GM21529 (cell line): ENCODE results near the gene RBFOX1.

ENCODE experiments used
- ATAC-seq: cut with Tn5 transposase; IDR thresholded peaks from one replicate; pipeline ENCODE4 v1.9.1; 2021; ENCODE audit not compliant: unreplicated experiment

Gene RBFOX1

GRCh38 chr16:7419441-7419840 is 86.8 kb downstream of the RBFOX1 start:
- ATAC-seq: no peak

- no peak for ATAC-seq
Measured at GRCh38 chr16:7420079-7420478, 87.4 kb downstream of the RBFOX1 start.

GRCh38 chr16:7420843-7421242 is 88.2 kb downstream of the RBFOX1 start:
- no peak for ATAC-seq

- ATAC-seq: no peak
Measured at GRCh38 chr16:7421578-7421977, 88.9 kb downstream of the RBFOX1 start.

GRCh38 chr16:7422036-7422888 is 89.6 kb downstream of the RBFOX1 start:
- ATAC-seq: no peak

GRCh38 chr16:7423434-7424044 is 90.9 kb downstream of the RBFOX1 start:
- ATAC-seq: no peak

GRCh38 chr16:7426161-7426560 is 93.5 kb downstream of the RBFOX1 start:
- no peak for ATAC-seq

GRCh38 chr16:7431723-7432122 is 99.1 kb downstream of the RBFOX1 start:
- ATAC-seq: no peak

- no peak for ATAC-seq
Measured at GRCh38 chr16:7436306-7436705, 103.7 kb downstream of the RBFOX1 start.

- no peak for ATAC-seq
Measured at GRCh38 chr16:7437135-7437804, 104.6 kb downstream of the RBFOX1 start.

GRCh38 chr16:7437843-7438242 is 105.2 kb downstream of the RBFOX1 start:
- ATAC-seq: no peak

GRCh38 chr16:7438601-7439000 is 106.0 kb downstream of the RBFOX1 start:
- ATAC-seq: no peak

- ATAC-seq: no peak
Measured at GRCh38 chr16:7439518-7439917, 106.9 kb downstream of the RBFOX1 start.

GRCh38 chr16:7440886-7441400 is 108.3 kb downstream of the RBFOX1 start:
- ATAC-seq: no peak

GRCh38 chr16:7442050-7442449 is 109.4 kb downstream of the RBFOX1 start:
- no peak for ATAC-seq

GRCh38 chr16:7443142-7443541 is 110.5 kb downstream of the RBFOX1 start:
- ATAC-seq: no peak

GRCh38 chr16:7443648-7444365 is 111.2 kb downstream of the RBFOX1 start:
- no peak for ATAC-seq

- no peak for ATAC-seq
Measured at GRCh38 chr16:7449306-7449705, 116.7 kb downstream of the RBFOX1 start.

- no peak for ATAC-seq
Measured at GRCh38 chr16:7449808-7450207, 117.2 kb downstream of the RBFOX1 start.

- ATAC-seq: no peak
Measured at GRCh38 chr16:7450440-7450839, 117.8 kb downstream of the RBFOX1 start.

GRCh38 chr16:7452090-7452489 is 119.4 kb downstream of the RBFOX1 start:
- no peak for ATAC-seq
